ENCODE measurements around the gene ADAMTS4.
"Not testable (repeated sequence)": the region's sequence is repeated elsewhere in the genome, so short reads cannot be mapped to it uniquely, and the experiment has no call there.

The ADAMTS4 gene, protein sequence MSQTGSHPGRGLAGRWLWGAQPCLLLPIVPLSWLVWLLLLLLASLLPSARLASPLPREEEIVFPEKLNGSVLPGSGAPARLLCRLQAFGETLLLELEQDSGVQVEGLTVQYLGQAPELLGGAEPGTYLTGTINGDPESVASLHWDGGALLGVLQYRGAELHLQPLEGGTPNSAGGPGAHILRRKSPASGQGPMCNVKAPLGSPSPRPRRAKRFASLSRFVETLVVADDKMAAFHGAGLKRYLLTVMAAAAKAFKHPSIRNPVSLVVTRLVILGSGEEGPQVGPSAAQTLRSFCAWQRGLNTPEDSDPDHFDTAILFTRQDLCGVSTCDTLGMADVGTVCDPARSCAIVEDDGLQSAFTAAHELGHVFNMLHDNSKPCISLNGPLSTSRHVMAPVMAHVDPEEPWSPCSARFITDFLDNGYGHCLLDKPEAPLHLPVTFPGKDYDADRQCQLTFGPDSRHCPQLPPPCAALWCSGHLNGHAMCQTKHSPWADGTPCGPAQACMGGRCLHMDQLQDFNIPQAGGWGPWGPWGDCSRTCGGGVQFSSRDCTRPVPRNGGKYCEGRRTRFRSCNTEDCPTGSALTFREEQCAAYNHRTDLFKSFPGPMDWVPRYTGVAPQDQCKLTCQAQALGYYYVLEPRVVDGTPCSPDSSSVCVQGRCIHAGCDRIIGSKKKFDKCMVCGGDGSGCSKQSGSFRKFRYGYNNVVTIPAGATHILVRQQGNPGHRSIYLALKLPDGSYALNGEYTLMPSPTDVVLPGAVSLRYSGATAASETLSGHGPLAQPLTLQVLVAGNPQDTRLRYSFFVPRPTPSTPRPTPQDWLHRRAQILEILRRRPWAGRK

DNA sequence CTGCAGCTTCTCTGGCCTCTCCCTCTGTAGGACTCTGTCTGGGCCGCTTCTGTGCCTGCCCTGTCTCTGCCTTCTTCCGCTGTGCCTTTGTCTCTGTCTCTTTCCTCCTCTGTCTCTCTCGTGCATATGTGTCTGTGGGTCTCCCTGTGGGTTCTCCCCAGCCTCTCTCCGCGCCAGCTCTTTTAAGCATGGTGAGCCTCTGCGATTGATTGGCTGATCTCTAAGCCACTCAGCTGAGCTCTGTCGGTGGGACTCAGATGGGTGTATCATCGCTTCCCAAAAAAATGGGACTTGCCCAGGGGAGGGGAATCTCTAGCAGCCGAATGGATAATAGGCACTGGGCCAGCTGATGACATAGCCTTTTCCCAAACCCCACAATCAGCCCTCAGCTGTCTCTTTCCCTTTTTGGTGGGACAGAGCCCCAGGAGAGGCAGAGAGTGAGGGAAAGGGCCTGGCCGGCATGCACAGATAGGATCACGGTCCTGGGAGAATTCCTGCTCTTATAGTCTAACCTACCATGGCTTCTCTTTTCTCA is at the start of gene ADAMTS4:
TSS of gene ADAMTS4 (minus strand) at position 158 of the 535 bp plus-strand sequence. CDS start 427 bp downstream, outside the sequence.
- no peak for DNase-seq (ENCODE audit: low read depth, low spot score)

DNA sequence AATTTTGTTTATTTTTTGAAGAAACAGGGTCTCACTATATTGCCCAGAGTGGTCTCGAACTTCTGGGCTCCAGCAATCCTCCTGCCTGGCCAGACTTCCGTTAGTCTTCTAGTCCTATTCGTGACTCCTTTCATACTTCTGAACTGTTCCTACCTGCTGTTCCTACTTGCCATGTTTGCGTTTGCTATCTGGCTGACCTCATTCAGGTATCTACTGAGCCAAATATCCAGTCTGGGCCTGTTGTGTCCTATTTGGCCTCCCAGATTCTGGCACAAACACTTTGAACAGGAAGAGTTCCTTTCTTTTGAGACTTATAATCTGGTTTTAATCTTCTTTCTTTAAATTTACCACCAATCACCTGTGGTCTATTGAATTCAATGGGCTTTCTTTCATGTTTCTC is 46.0 kb upstream of the ADAMTS4 start:
- no peak for DNase-seq (ENCODE audit: low read depth, low spot score)

DNA sequence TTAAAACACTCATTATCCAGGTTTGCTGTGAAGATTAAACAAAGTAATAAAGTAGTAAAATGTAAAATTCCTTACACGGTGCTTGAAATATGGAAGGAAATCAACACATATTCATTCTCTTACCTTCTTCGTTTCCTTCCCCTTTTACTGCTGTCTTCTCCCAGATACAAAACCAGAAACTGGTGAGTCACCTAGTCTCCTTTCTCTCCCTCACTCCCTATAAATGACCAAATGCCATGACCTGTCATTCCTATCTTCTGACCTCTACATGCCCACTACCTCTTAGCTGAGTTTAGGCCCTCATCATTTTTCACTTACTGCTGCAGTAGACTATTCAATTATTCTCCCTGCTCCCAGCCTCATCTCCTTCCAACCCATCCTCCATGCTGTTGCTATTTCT is 43.5 kb upstream of the ADAMTS4 start:
- DNase-seq (ENCODE audit: low read depth, low spot score): no peak

DNA sequence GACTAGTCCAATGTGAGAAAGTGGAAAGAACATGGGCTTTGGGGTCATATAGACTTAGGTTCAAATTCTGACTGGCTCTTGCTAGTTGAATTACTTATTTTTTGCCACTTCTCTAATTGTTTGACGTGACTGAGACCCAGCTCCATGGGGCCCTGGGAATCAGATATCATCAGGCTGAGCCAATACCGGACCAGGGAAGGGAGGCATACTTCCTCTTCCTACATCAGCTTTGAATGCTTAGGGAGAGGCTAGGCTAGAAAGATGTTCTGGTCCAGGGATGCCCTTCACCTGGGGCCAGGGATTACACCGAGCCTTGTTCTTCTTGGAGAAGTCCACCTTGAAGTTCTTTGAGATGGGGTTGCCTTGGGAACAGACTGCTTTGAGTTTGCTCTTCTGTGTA is 42.8 kb upstream of the ADAMTS4 start:
- DNase-seq (ENCODE audit: low read depth, low spot score): no peak

DNA sequence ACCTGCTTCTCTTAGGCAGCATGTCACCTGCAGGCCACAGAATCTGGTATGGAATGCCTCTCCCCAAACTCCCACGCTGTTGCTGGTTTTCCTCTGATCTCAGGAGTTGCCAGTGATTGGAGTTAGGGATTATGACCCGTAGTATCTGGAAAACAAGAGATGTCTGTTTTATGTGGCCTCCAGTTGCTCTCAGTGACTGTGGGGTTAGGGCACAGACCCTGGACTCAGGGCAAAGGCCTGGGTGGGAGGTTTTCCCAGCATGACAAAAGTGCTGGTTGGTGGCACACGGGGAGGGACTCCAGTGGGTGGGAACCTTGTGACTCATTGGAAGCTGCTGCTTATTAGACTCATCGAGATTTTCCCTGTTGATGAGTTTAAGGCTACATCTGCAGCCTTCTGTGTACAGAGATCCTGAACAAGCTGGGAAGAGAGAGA is 39.2 kb upstream of the ADAMTS4 start, which contains the start of gene NR1I3:
TSS of gene NR1I3 (minus strand) at position 165 of the 435 bp plus-strand sequence. CDS start 1,638 bp downstream, outside the sequence.
- no peak for DNase-seq (ENCODE audit: low read depth, low spot score)

DNA sequence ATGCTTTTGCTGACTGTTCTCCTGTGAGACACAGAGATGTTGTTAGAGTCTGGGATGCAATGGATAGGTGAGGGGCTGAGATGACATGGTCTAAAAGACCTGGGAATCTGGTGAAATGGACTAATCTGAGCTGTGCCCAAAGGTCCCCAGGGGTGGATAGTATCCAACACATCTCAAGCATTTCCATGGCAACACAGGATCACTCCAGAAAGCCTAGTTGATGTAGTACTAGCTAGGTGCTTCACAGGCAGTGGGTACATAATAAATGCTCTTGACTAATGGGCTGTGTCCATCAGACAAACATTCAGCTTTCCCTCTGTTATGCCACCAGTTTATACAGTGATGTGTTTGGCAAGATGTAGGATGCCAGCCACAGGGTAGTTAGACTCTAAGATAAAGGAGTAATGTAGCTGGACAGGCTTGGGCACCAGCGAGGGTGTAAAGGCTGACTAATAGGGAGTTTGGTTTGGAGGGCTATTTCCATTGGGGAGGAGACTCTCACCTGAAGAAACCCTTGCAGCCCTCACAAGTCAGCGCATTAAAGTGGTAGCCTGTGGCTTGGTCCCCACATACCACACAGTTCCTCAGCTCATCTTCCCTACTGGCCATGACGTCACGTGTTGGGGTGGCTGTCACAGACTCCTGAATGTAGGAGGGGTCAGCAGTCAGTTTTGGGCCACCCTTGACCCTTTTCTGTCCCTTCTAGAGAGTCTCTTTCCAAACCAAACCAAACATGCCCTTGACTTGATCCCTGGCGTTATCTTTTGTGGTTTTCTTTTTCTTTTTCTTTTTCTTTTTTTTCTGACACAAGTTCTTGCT is 37.3 kb upstream of the ADAMTS4 start:
- no peak for DNase-seq (ENCODE audit: low read depth, low spot score)

DNA sequence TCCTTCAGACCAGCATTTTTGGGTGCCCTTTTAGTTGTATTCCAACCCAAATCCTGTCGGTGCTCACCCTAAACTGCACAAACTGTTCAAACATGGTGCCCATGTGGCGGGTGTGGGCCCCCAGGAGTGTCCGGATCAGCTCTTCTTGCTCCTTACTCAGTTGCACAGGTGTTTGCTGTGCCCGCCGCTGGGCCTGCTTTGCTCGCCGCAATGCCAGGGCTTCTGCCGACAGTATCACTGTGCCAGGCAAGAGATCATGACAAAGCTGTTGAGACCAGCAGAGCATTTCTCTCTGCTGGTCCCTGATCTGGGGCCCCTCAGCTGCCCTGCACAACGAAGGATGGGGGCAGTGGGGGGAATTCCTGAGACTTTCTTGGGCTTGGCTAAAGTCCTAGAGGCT is 34.2 kb upstream of the ADAMTS4 start:
- no peak for DNase-seq (ENCODE audit: low read depth, low spot score)

DNA sequence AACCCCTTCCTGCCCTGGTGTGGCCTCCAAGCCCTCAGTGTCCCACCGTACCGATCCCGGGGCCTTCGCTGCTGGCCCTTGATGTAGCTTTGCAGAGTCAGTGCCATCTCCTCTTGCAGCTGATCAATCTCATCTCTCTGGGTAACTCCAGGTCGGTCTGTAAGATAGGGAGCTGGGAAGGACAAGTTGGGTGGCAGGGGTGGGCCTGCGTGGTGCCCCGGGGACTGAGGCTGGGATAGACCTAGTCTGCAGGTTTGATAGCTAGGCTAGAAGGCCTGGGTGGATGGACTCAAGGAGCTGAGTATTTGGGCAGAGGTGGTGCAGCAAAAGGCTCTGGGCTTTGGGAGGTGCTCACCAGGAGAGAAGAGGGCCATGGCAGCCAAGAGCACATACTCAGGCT is 31.9 kb upstream of the ADAMTS4 start:
- DNase-seq (ENCODE audit: low read depth, low spot score): no peak

DNA sequence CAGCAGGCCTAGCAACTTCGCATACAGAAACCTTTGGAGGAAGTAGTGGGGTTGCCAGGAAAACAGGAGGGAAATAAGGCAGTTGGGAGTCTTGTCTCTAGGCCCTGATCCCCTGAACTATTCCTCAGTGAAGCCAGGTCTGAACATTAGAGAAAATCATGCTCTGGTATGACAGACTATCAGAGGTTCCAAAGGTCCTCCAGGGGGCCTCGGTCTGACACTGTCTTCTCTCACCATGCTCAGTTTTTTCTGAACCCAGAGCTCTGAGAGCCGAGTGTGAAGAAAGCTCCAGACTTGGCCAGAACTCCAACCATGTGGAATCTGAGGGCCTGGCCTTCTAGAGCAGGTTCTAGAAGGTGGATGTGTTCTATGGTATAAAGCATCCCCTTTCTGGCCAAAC is 31.0 kb upstream of the ADAMTS4 start:
- DNase-seq (ENCODE audit: low read depth, low spot score): no peak

DNA sequence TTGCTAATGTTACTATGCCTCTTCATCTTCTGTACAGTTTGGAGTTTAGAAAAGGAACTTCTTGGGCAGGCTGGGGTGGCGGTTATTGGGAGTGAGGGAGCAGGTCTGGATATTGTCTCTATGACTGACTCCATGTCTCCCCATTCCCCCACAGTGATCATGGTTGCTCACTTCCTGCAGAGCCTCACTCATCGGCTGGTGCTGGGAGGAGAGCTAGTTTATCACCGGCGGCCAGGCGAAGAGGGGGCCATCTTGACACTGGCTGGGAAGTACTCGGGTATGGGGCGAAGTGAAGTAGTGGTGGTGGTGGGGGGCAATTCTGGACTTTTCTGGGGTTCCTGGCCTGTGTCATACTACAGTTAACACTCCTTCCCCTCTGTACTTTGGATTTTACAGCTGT is 29.2 kb upstream of the ADAMTS4 start:
- no peak for DNase-seq (ENCODE audit: low read depth, low spot score)

DNA sequence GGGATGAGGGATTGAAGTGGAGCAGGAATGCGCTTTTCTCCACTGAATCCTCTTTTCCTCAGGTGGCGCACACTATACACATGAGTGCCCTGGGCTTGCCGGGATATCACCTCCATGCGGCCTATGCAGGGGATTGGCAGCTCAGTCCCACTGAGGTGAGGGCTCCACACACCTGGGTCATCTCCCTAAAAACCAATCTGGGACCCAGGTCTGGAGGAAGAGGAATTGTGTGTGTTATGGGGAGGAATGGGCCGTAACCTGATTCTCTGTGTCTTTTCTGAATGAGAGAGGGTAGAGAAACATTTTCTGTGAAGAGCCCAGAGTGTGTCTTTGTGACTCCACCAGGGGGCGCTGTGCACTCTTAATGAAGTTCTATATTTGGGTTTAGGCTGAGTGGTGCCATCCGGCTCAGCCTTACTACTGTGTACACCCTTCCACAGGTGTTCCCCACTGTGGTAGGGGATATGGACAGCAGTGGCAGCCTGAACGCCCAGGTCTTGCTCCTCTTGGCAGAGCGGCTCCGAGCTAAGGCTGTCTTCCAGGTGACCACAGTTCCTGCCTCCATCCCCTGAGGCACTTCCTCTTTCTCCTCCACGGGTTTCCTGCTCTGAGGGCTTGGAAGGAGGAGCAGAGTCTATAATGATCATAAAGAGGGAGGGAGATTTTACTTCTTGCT is 28.5 kb upstream of the ADAMTS4 start:
- peak; percentile 80 for DNase-seq (ENCODE audit: low read depth, low spot score)

DNA sequence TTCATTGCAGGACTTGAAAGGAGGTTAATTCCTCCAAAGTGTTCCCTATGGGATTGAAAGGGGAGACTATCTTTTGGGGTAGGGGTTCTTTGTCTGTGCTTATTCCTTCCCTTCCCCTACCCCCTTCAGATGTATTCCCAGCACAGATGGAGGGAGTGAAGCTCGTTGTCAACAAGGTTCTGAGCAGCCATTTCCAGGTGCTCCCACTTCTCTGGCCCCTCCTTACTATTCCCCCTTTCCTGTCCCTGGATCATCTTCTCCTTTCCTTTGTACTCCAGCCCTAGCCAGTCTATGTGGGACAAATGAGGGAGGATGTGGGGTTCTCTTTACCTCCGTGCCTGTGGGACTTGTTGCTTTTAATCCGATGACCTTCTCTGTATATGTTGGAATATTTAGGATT is 27.9 kb upstream of the ADAMTS4 start:
- DNase-seq (ENCODE audit: low read depth, low spot score): no peak

DNA sequence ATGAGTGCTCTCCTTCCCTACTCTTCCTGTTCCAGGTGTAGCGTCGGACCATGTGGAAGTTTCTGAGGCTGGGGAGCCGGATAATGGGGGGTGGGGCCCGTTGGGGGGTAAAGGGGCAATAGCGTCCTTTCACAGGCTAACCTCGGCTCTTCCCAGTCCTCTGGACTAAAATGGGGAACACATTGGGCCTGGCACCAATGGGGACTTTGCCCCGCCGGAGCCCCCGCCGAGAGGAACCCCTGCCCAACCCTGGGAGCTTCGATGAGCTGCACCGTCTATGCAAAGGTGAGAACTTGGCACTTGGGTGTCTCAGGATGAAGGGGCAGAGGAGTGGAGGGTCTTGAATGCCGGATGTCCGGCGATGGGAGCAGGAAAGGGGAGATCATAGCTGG is 27.5 kb upstream of the ADAMTS4 start:
- no peak for DNase-seq (ENCODE audit: low read depth, low spot score)

DNA sequence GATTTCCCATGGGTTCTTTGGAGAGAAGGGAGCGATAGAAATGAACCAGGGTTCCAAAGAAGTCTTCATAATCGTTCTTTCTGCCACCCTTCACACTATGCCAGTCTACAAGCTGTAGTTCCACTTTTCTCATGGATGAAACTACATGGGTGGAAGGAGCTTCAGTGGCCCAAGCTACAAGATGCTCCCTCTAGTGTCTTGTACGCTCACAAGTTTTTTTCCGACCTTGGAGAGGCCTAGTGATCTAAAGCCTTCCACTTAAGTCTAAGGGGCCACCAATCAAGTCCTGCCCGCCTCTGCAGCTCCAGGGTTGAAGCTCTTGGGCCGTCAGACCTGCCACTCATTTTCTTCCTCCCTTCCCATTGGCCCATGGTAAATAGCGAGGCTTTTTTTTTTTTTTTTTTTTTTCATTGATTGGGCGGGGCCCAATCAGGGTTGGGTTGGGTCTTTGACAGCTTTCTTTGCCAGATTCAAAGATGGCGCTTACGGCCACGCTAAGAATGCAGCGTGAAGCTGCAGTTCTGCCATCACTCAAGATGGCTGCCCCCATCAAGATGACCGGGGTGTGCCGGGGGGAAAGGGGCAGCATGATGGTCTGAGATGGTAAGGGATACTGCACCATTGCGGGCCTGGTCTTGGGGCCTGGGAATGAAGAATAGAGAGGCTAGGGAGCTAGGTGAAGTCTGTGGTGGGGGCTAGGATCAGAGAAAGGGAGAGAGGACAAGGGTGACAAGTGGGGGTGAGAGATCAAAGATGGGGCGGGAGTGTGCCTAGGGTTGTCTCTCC is 26.9 kb upstream of the ADAMTS4 start, which contains the start of gene TOMM40L:
TSS of gene TOMM40L (plus strand) at position 527 of the 786 bp plus-strand sequence. CDS start 430 bp downstream, outside the sequence.
- DNase-seq (ENCODE audit: low read depth, low spot score): peak; percentile 82

DNA sequence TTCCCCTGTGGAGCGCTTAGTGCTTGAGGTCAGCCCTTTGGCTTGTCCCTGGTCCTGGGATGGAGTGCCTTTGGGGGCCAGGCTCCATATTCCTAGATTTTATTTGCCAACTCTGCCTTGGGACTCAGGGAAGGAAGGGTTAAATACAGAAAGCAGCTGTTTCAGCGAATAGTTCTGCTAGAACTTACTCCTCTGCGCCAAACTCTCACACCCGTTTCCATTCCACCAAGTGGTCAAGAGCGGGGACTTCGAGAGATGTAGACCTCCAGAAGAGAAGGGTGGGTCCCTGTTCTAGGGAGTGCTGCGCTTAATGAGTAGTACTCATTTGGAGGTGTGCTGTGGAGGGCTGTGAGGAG is 26.3 kb upstream of the ADAMTS4 start:
- DNase-seq (ENCODE audit: low read depth, low spot score): no peak

DNA sequence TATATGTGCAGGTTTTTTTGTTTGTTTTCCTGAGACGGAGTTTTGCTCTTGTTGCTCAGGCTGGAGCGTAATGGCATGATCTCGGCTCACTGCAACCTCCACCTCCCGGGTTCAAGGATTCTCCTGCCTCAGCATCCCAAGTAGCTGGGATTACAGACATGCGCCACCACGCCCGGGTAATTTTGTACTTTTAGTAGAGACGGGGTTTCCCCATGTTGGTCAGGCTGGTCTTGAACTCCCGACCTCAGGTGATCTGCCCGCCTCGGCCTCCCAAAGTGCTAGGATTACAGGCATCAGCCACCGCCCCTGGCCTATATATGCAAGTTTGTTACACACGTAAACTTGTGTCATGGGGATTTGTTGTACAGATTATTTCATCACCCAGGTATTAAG is 25.8 kb upstream of the ADAMTS4 start:
- DNase-seq (ENCODE audit: low read depth, low spot score): not testable (repeated sequence)

DNA sequence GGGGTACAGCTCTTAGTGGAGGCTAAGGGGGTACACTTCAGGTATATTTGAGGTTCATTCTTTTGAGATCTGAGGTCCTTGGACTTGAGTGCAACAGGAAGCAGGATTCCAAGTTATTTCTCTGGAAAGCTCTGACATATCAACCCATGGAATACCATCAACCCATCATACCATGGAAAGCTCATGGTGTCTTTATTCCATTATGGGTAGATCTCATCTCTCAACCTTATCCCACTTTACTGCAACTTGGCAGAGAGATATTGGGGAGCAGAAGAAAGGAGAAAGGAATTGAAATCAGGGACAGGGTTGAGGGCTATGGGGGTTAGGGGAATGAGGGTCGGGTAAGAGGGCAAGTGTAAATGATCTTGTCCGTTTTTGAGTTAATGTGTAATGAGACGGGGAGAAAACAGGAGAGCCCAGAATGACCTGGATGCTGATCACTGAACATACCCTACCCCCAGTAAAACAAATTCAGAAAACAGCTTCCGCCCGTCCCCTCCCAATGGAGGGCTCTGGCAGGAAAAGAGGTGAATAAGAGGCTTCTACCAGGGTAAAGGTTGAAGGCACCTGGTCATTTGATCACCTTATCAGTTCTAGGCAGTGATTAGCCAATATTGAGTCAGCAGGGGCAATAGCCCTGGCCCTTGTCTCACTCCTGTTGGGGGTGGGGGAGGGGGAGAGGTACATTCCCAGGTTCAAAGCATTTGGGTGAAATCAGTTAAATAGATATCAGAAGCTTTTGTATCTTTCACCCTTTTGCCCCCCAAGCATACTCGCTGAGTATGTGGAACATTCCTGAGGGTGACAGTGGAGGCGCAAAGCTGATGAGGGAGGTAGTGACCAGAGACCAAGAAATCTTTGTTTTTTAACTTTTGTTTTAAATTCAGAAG is 25.2 kb upstream of the ADAMTS4 start:
- DNase-seq (ENCODE audit: low read depth, low spot score): no peak

DNA sequence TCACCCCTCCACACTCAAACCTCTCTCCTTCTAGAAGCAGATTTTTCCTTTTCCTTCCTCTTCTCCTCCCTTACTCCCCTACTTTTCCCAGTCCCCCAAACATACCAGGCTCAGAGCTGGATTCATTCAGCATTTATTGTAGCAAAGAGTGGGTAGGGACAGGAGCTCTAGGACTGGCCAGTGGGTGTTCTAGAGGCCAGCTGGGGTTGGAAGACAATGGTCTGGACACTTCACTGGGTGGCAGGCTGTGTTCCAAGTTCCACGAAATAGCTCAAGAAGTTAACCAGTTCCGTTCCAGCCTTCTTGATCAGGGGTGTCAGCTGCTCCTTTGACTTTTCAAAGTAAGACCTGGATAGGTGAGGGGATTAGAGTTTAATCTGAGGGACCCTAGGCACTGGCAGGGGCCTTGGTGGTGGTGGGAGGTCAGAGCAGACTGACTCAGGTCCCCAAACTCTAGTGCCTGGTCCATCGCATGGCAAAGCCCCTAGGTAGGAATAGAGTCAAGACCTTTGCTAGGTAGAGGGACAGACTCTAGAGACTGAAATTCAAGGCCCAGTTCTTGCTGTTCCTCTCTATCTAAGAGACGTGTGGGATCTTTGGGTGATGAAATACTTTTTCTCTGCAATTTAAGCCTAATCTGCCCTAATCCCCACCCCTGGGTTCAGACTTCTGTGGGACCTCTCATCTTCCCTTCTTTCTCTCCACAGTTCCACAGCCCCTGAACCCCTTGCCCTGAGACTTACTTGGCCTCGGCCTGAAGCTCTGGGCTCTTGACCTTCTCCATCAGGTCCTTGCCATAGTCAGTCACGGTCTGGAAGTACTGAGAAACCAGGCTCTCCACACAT is 23.5 kb upstream of the ADAMTS4 start:
- no peak for DNase-seq (ENCODE audit: low read depth, low spot score)

Data from activated CD4-positive, CD25-positive, alpha-beta regulatory T cell treated with anti-CD3 and anti-CD28 coated beads, Interleukin-2, amount 50 U/mL, for 16 hours (primary cell).